BE2C (cell line): ENCODE data around the gene SLC4A2.

Source experiments
- DNase-seq: peaks from one replicate; pipeline ENCODE4 v3.0.0-alpha.2; 2020
- H3K27me3 ChIP-seq: fragments of 250-450 bp; sonication (Bioruptor Pico); 2 replicates; pipeline ENCODE4 v1.5.1; 2020; ENCODE audit warnings: mild to moderate bottlenecking
- H3K36me3 ChIP-seq: fragments of 250-450 bp; sonication (Bioruptor Pico); 2 replicates; pipeline ENCODE4 v1.5.1; 2020; ENCODE audit warnings: mild to moderate bottlenecking
- H3K4me1 ChIP-seq: fragments of 250-450 bp; sonication (Bioruptor Pico); 2 replicates; pipeline ENCODE4 v1.5.1; 2020
- H3K4me3 ChIP-seq: 2 replicates; pipeline ENCODE4 v1.5.1; 2011; ENCODE audit warnings: low read depth, low read length
- H3K9me3 ChIP-seq: fragments of 250-450 bp; sonication (Bioruptor Pico); 2 replicates; pipeline ENCODE4 v1.5.1; 2020
- CTCF ChIP-seq: IDR thresholded peaks from 2 replicates; pipeline ENCODE4 v1.5.1; 2012; ENCODE audit warnings: mild to moderate bottlenecking, low read depth, low read length

The SLC4A2 gene

GRCh38 chr7:151028948-151029501, 30.4 kb upstream of the SLC4A2 start:
- H3K4me3 ChIP-seq, result peak overlapping the region; percentile 91
- no peaks in the 10 kb centered on the region for H3K36me3 ChIP-seq
- no peaks in the 10 kb centered on the region for H3K9me3 ChIP-seq
- no peaks in the 10 kb centered on the region for H3K27me3 ChIP-seq
- TF ChIP-seq CTCF, result no peak
- DNase-seq, result no peak
- no peaks in the 10 kb centered on the region for H3K4me1 ChIP-seq

GRCh38 chr7:151031011-151031410, 28.4 kb upstream of the SLC4A2 start:
- Histone ChIP-seq H3K4me3 (no peak overlapping the region), H3K4me1 (no peaks in the 10 kb centered on the region), H3K36me3 (peaks cover 7% of the 10 kb centered on the region; the same call in 1 of the 2 replicates), H3K9me3 (no peaks in the 10 kb centered on the region), H3K27me3 (no peaks in the 10 kb centered on the region)
- no peak for TF ChIP-seq CTCF
- DNase-seq, result no peak

DNA sequence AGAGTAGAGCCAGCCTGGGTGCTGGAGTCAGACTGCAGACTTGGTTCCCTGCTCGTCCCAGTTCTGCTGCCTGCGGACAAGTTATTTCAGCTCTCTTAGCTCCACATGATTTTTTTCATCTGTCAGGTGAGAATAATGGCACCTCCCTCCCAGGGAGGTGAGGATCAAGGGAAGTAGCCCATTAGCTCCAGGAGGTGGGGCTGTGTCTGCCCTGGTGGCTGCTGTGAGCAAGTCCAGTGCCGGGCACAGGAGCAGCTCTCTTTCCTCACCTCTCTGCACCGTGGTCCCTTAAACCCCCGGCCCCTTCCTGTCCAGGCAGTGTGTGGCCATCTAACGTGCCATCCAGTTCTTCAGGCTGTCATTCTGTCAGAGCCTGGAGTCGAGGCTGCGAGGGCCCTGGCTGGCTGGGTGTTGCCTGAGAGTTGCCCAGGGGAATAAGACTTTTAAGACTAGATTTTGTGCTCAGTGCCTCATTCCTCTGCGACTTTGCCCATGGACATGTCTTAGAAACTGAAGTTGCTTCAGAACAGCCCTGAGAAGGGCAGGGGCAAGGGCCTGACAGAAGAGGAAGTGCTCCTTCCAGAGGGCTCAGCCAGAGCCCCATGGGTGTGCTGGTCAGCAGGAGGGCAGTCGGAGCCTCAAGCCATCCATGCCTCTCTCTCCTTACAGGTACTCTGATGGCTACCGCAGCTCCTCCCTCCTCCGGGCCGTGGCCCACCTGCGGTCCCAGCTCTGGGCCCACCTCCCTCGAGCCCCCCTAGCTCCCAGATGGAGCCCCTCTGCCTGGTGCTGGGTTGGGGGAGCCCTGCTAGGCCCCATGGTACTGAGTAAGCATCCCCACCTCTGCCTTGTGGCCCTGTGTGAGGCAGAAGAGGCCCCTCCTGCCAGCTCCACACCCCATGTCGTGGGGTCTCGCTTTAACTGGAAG, 26.2 kb upstream of the SLC4A2 start:
- Histone ChIP-seq H3K27me3 (no peaks in the 10 kb centered on the region), H3K9me3 (no peaks in the 10 kb centered on the region), H3K36me3 (peaks cover 7% of the 10 kb centered on the region; the same call in 1 of the 2 replicates), H3K4me1 (peaks cover 5% of the 10 kb centered on the region), H3K4me3 (no peak overlapping the region)
- no peak for TF ChIP-seq CTCF
- no peak for DNase-seq

- H3K36me3 ChIP-seq, result peaks cover 7% of the 10 kb centered on the region; the same call in 1 of the 2 replicates
These were observed 25.5 kb upstream of the SLC4A2 start for GRCh38 chr7:151033864-151034249.

DNA sequence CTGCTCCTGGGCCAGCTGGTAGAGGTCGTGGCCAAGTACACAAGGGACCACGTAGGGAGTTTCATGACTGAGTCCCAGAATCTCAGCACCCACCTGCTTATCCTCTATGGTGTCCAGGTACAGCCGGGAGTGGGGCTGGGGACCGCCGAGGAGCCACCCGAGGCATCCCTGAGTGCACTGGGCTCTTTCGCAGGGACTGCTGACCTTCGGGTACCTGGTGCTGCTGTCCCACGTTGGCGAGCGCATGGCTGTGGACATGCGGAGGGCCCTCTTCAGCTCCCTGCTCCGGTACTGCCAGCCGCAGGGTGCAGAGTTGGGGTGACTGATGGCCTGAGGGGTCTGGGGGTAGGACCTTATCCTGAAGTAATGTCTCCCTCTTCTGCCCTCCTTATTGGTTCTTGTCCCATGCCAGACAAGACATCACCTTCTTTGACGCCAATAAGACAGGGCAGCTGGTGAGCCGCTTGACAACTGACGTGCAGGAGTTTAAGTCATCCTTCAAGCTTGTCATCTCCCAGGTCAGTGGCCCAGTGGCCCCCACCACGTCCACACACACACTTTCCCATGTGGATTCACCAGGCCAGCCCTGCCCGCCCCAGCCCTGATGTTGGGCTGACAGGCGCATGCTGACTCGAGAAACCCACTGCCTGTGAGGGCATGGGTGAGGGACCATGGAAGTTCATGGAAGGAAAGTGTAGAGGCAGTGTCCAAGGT, 24.9 kb upstream of the SLC4A2 start:
- H3K36me3 ChIP-seq, result peaks cover 7% of the 10 kb centered on the region; the same call in 1 of the 2 replicates

More at GRCh38 chr7:151033864-151034249, 25.5 kb upstream of the SLC4A2 start:
- H3K27me3 ChIP-seq, result no peaks in the 10 kb centered on the region
- no peak for DNase-seq
- H3K4me1 ChIP-seq, result peaks cover 11% of the 10 kb centered on the region
- no peak for TF ChIP-seq CTCF
- no peak overlapping the region for H3K4me3 ChIP-seq
- no peaks in the 10 kb centered on the region for H3K9me3 ChIP-seq

More for the DNA sequence above, 24.9 kb upstream of the SLC4A2 start:
- H3K4me3 ChIP-seq, result no peak overlapping the region
- H3K9me3 ChIP-seq, result no peaks in the 10 kb centered on the region
- TF ChIP-seq CTCF, result no peak
- H3K27me3 ChIP-seq, result no peaks in the 10 kb centered on the region
- H3K4me1 ChIP-seq, result peaks cover 16% of the 10 kb centered on the region
- DNase-seq, result no peak
